Brain microvascular endothelial cell (primary cell): ENCODE results near the gene PYCARD.

Source experiments
- DNase-seq: peaks from one replicate; pipeline ENCODE4 v3.0.0-alpha.2; 2020
- H3K27ac ChIP-seq: fragments of 250-450 bp; sonication (Bioruptor Pico); 2 replicates; pipeline ENCODE4 v1.5.1; 2020; ENCODE audit warnings: mild to moderate bottlenecking, moderate library complexity
- H3K27me3 ChIP-seq: fragments of 250-450 bp; sonication (Bioruptor Pico); replicated peaks from 2 replicates; pipeline ENCODE4 v1.5.1; 2020; ENCODE audit warnings: mild to moderate bottlenecking
- H3K36me3 ChIP-seq: fragments of 250-450 bp; sonication (Bioruptor Pico); replicated peaks from 2 replicates; pipeline ENCODE4 v1.5.1; 2020; ENCODE audit warnings: mild to moderate bottlenecking
- H3K4me3 ChIP-seq: 2 replicates; pipeline ENCODE4 v1.5.1; 2011; ENCODE audit warnings: low read depth, mild to moderate bottlenecking, control low read depth, low read length, moderate library complexity
- CTCF ChIP-seq: IDR thresholded peaks from 2 replicates; pipeline ENCODE4 v1.5.1; 2011; ENCODE audit warnings: low read depth, mild to moderate bottlenecking, moderate library complexity, low read length, control low read depth, inconsistent platforms; ENCODE audit errors: missing control alignments
- in situ Hi-C: cut with HindIII; loops from 2 replicates; pipeline ENCODE4 v1.10.0; 2017; ENCODE audit warnings: low sequenced_read_pairs, low pct_ligation_motif_present

The PYCARD gene

GRCh38 chr16:31189412-31189778 is 13.2 kb downstream of the PYCARD start:
- DNase-seq: no peak
- no peak for TF ChIP-seq CTCF
- Histone ChIP-seq H3K27ac (no peak overlapping the region), H3K27me3 (no peaks in the 10 kb centered on the region), H3K36me3 (peaks cover 99% of the 10 kb centered on the region), H3K4me3 (no peak overlapping the region)
- in situ Hi-C loops: loop anchor here (25.0 kb wide), 1 partner anchor 273 kb away; the partner anchor contains the start of genes ARMC5 and TGFB1I1

GRCh38 chr16:31188450-31189411 is 13.8 kb downstream of the PYCARD start:
- in situ Hi-C loops: loop anchor here (25.0 kb wide), 1 partner anchor 274 kb away; the partner anchor contains the start of genes ARMC5 and TGFB1I1
- peaks cover 98% of the 10 kb centered on the region for H3K36me3 ChIP-seq
- no peak overlapping the region for H3K27ac ChIP-seq
- no peak for TF ChIP-seq CTCF
- no peak for DNase-seq
- H3K27me3 ChIP-seq: no peaks in the 10 kb centered on the region
- H3K4me3 ChIP-seq: no peak overlapping the region

- TF ChIP-seq CTCF: no peak
- Histone ChIP-seq H3K4me3 (no peak overlapping the region), H3K36me3 (peaks cover 98% of the 10 kb centered on the region), H3K27ac (no peak overlapping the region), H3K27me3 (no peaks in the 10 kb centered on the region)
- no peak for DNase-seq
- in situ Hi-C loops: loop anchor here (25.0 kb wide), 1 partner anchor 275 kb away; the partner anchor contains the start of genes ARMC5 and TGFB1I1
These were observed 14.8 kb downstream of the PYCARD start for GRCh38 chr16:31187808-31188189.

GRCh38 chr16:31186930-31187807 is 15.4 kb downstream of the PYCARD start:
- no peaks in the 10 kb centered on the region for H3K27me3 ChIP-seq
- H3K27ac ChIP-seq: no peak overlapping the region
- H3K4me3 ChIP-seq: no peak overlapping the region
- DNase-seq: no peak
- TF ChIP-seq CTCF: no peak
- H3K36me3 ChIP-seq: peaks cover 94% of the 10 kb centered on the region
- in situ Hi-C loops: loop anchor here (25.0 kb wide), 1 partner anchor 275 kb away; the partner anchor contains the start of genes ARMC5 and TGFB1I1

GRCh38 chr16:31186176-31186575 is 16.4 kb downstream of the PYCARD start:
- DNase-seq: no peak
- Histone ChIP-seq H3K4me3 (no peak overlapping the region), H3K27ac (no peak overlapping the region), H3K27me3 (no peaks in the 10 kb centered on the region), H3K36me3 (peaks cover 91% of the 10 kb centered on the region)
- TF ChIP-seq CTCF: no peak
- in situ Hi-C loops: loop anchor here (25.0 kb wide), 1 partner anchor 276 kb away; the partner anchor contains the start of genes ARMC5 and TGFB1I1
